Occipital lobe (tissue), 3 donors: ENCODE data around the gene RLN2. TPM values are rescaled to one million over a fixed set of nuclear protein-coding genes. Genes with fewer than 3 reads are reported as not detected.

Experiments
- DNase-seq: peaks from one replicate; lab custom pipeline; 2025; lab: John Stamatoyannopoulos, UW
- small RNA-seq: library from RNA; depleted of rRNA; stranded (forward); fragments of <200 nt; gene quantifications from one replicate; pipeline ENCODE3, GENCODE V24; 2014
- total RNA-seq: library from RNA; depleted of rRNA; stranded (reverse); fragments of >200 nt; gene quantifications from one replicate; pipeline ENCODE4 v1.2.3, GENCODE V29; 2014

The RLN2 gene
- total RNA-seq, 1 donor from 2014 or later = not detected

- no peak for DNase-seq
These were observed 35.2 kb downstream of the RLN2 start for GRCh38 chr9:5269249-5269715.

DNA sequence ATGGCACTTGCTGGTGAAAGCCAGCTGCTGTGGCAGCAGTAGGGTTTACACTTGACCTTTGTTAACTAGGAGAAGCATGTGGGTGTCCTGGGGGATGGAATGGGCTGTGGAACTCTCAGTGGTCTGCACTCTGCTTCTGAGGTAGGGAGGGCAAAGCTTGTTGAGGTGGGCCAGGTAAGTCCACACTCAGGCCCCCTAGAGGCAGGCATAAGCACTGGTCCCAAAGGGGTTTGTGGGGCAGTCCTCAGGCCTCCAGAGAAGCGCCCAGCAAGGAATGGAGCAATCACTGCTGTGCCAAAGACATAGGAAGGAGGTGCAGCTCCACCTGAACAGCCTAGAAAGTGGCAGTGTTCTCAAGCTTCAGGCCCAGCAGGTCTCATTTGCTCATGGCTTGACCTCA is 38.6 kb downstream of the RLN2 start:
- DNase-seq = no peak

GRCh38 chr9:5264219-5264595 is 40.3 kb downstream of the RLN2 start:
- DNase-seq = no peak

DNA sequence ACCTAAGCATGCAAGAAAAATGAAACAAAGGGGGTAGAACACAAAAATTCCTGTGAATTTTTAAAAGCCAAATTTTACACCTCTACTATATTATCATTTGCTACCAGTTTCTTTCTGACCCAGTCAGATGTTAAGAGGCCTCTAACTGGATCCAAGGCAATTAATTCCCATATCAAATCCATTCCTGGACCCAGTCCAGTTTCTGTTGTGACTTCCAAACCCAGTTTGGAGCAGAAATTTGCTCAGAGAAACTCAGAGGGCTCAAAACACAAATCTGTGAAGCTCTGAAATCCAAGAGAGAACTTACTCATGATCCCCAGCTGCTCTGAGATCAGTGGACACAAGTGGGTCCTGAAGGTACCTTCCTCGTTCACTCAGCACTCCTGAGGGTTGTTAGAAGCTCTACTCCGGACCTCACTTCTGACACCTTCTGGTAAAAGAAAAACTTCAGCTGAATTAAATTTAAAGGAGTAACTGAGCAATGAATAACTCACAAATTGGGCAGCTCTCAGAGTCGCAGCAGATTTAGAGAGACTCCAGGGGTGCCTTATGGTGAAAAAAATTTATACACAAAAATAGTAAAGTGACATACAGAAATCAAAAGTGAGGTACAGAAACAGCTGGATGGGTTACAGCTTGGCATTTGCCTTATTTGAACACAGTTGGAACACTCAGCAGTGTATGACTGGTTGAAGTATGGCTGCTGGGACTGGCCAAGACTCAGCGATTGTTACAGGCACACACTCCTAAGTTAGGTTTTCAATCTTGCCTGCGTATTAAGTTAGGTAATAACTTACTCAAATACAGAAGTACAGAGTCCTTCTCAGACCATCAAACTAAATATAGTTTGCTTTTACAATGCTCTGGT is 40.9 kb downstream of the RLN2 start:
- DNase-seq = no peak

Small RNA genes lying within 50 kb of the gene (small RNA-seq; reads per million reads assigned to genes)
- gene HMGN2P31 = not detected

Other genes with a start within 250 kb of the RLN2 start
- gene INSL6, start 119.1 kb downstream of the RLN2 start, total RNA-seq = not detected
- gene INSL4, start 73.3 kb downstream of the RLN2 start, total RNA-seq = not detected
- 0.62 TPM for gene RLN1, start 35.2 kb upstream of the RLN2 start, total RNA-seq
- 25.1 TPM for gene PLGRKT, start 133.2 kb upstream of the RLN2 start, total RNA-seq
- 0.62 TPM for gene CD274, start 145.8 kb upstream of the RLN2 start, total RNA-seq
- 0.62 TPM for gene PDCD1LG2, start 205.8 kb upstream of the RLN2 start, total RNA-seq